Osteocyte (in vitro differentiated cells): ENCODE measurements around the gene RIC8A. TPM values are rescaled to one million over a fixed set of nuclear protein-coding genes. Genes with fewer than 3 reads are reported as not detected.

Experiments
- DNase-seq: peaks from one replicate; pipeline ENCODE4 v3.0.0; 2021; ENCODE audit warnings: mixed read lengths; ENCODE audit not compliant: unreplicated experiment; ENCODE audit errors: extremely low spot score
- H3K27ac Mint-ChIP-seq: one replicate; pipeline ENCODE4 v1.8.0; 2021; ENCODE audit warnings: mild to moderate bottlenecking, mixed read lengths; ENCODE audit not compliant: unreplicated experiment
- H3K27me3 Mint-ChIP-seq: one replicate; pipeline ENCODE4 v1.8.0; 2021; ENCODE audit warnings: mixed read lengths; ENCODE audit not compliant: unreplicated experiment
- H3K36me3 Mint-ChIP-seq: one replicate; pipeline ENCODE4 v1.8.0; 2021; ENCODE audit warnings: mixed read lengths; ENCODE audit not compliant: unreplicated experiment
- H3K4me1 Mint-ChIP-seq: one replicate; pipeline ENCODE4 v1.8.0; 2021; ENCODE audit warnings: mixed read lengths; ENCODE audit not compliant: unreplicated experiment
- H3K4me3 Mint-ChIP-seq: one replicate; pipeline ENCODE4 v1.8.0; 2021; ENCODE audit warnings: mild to moderate bottlenecking, moderate library complexity, mixed read lengths; ENCODE audit not compliant: unreplicated experiment
- H3K9me3 Mint-ChIP-seq: one replicate; pipeline ENCODE4 v1.8.0; 2021; ENCODE audit warnings: mixed read lengths; ENCODE audit not compliant: unreplicated experiment
- CTCF ChIP-seq: fragments of 200-600 bp; sonication (generic); IDR thresholded peaks from 2 replicates; pipeline ENCODE4 v1.5.0; 2021; ENCODE audit warnings: antibody characterized with exemption, mild to moderate bottlenecking, moderate library complexity
- total RNA-seq: library from RNA; stranded (reverse); gene quantifications from 2 replicates; pipeline ENCODE4 v1.2.1, GENCODE V29; 2021

RIC8A gene
- total RNA-seq, 1 donor from 2014 or later: 125 TPM

GRCh38 chr11:251550-251949, 44.0 kb downstream of the RIC8A start:
- H3K4me3 Mint-ChIP-seq: no peak overlapping the region
- H3K9me3 Mint-ChIP-seq: no peaks in the 10 kb centered on the region
- no peaks in the 10 kb centered on the region for H3K27me3 Mint-ChIP-seq
- no peak for TF ChIP-seq CTCF
- H3K27ac Mint-ChIP-seq: no peak overlapping the region
- peak; percentile 57 for DNase-seq
- H3K36me3 Mint-ChIP-seq: peaks cover 45% of the 10 kb centered on the region
- no peaks in the 10 kb centered on the region for H3K4me1 Mint-ChIP-seq

GRCh38 chr11:252666-253065, 45.2 kb downstream of the RIC8A start:
- peak; percentile 67 for DNase-seq
- H3K4me3 Mint-ChIP-seq: no peak overlapping the region
- H3K36me3 Mint-ChIP-seq: peaks cover 37% of the 10 kb centered on the region
- no peak for TF ChIP-seq CTCF
- H3K27me3 Mint-ChIP-seq: no peaks in the 10 kb centered on the region
- no peaks in the 10 kb centered on the region for H3K4me1 Mint-ChIP-seq
- H3K9me3 Mint-ChIP-seq: no peaks in the 10 kb centered on the region
- no peak overlapping the region for H3K27ac Mint-ChIP-seq

GRCh38 chr11:253160-253885, 45.8 kb downstream of the RIC8A start:
- TF ChIP-seq CTCF: no peak
- peaks cover 31% of the 10 kb centered on the region for H3K36me3 Mint-ChIP-seq
- H3K9me3 Mint-ChIP-seq: no peaks in the 10 kb centered on the region
- peak; percentile 81 for DNase-seq
- H3K27me3 Mint-ChIP-seq: no peaks in the 10 kb centered on the region
- H3K4me3 Mint-ChIP-seq: no peak overlapping the region
- no peaks in the 10 kb centered on the region for H3K4me1 Mint-ChIP-seq
- H3K27ac Mint-ChIP-seq: no peak overlapping the region

- Mint-ChIP-seq H3K36me3 (peaks cover 27% of the 10 kb centered on the region), H3K4me3 (no peak overlapping the region), H3K4me1 (no peaks in the 10 kb centered on the region), H3K27me3 (peaks cover 2% of the 10 kb centered on the region), H3K27ac (no peak overlapping the region), H3K9me3 (no peaks in the 10 kb centered on the region)
- TF ChIP-seq CTCF: no peak
- peak; percentile 51 for DNase-seq
These were observed 46.4 kb downstream of the RIC8A start for GRCh38 chr11:253886-254270.

GRCh38 chr11:255176-255575, 47.7 kb downstream of the RIC8A start:
- Mint-ChIP-seq H3K27ac (no peak overlapping the region), H3K27me3 (peaks cover 2% of the 10 kb centered on the region), H3K9me3 (no peaks in the 10 kb centered on the region), H3K36me3 (peaks cover 20% of the 10 kb centered on the region), H3K4me1 (no peaks in the 10 kb centered on the region), H3K4me3 (no peak overlapping the region)
- TF ChIP-seq CTCF: no peak
- no peak for DNase-seq
